SU-DHL-6 (cell line): ENCODE results near the gene CAPN14.

ENCODE experiments used
- EZH2phosphoT487 ChIP-seq: fragments of 200-600 bp; sonication (generic), shearing (Covaris generic); conservative IDR thresholded peaks from 2 replicates; pipeline ENCODE4 v1.6.1; 2018; ENCODE audit warnings: mild to moderate bottlenecking, antibody characterized with exemption, low read length, moderate library complexity, mixed read lengths
- TF ChIP-seq, protein P1 (sequence below): fragments of 200-600 bp; sonication (generic); IDR thresholded peaks from one replicate; pipeline ENCODE4 v1.5.1; 2017; ENCODE audit warnings: antibody characterized with exemption, mild to moderate bottlenecking, low read length, moderate library complexity; ENCODE audit not compliant: insufficient read depth, poor library complexity, severe bottlenecking

DNA sequence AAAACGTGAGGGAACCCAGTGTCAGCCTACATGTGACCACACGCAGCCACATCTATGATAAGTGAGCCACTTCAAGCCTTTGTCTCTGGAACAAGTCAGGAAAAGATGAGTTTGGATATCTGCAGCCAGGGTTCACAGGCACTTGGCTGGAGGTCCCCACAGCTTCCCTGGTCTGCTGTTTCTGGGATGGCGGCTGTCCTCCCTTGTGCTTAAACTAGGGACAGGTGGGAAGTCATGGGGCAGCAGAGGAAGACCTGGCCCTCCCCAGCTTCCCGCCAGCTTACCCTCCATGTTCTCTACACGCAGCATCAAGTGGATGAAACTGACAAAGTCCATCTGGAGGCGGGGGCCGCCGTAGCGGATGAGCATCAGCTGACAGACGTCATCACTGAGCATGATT is 40.6 kb downstream of the CAPN14 start:
- TF ChIP-seq, protein P1, sequence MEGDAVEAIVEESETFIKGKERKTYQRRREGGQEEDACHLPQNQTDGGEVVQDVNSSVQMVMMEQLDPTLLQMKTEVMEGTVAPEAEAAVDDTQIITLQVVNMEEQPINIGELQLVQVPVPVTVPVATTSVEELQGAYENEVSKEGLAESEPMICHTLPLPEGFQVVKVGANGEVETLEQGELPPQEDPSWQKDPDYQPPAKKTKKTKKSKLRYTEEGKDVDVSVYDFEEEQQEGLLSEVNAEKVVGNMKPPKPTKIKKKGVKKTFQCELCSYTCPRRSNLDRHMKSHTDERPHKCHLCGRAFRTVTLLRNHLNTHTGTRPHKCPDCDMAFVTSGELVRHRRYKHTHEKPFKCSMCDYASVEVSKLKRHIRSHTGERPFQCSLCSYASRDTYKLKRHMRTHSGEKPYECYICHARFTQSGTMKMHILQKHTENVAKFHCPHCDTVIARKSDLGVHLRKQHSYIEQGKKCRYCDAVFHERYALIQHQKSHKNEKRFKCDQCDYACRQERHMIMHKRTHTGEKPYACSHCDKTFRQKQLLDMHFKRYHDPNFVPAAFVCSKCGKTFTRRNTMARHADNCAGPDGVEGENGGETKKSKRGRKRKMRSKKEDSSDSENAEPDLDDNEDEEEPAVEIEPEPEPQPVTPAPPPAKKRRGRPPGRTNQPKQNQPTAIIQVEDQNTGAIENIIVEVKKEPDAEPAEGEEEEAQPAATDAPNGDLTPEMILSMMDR = no peak
- TF ChIP-seq EZH2phosphoT487 = no peak
